ENCODE data around the gene LRRC74B.

- TF ChIP-seq CTCF (IDR thresholded peaks at IDR 0.05; ENCODE audit: poor library complexity) (no peak), EZH2phosphoT487 (IDR thresholded peaks at IDR 0.05; ENCODE audit: low read depth, severe bottlenecking, unreplicated experiment) (no peak), EZH2 (IDR thresholded peaks at IDR 0.05; ENCODE audit: borderline replicate concordance) (no peak)
Measured at GRCh38 chr22:21025266-21025665, 20.5 kb upstream of the LRRC74B start.

Data from hepatocyte (in vitro differentiated cells).